NOMO-1 treated with DMSO at 0.1 percent for 48 hours (cell line): Measurements from ENCODE around the gene CDH26.

Source experiments
- DNase-seq: peaks from one replicate; lab custom pipeline; 2025; ENCODE audit not compliant: unreplicated experiment; lab: John Stamatoyannopoulos, UW

CDH26 gene

GRCh38 chr20:59977086-59977485 is 18.9 kb downstream of the CDH26 start:
- no peak for DNase-seq

- no peak for DNase-seq
These were observed 24.9 kb downstream of the CDH26 start for GRCh38 chr20:59983076-59983475.

- DNase-seq: peak; percentile 78
These were observed 26.3 kb downstream of the CDH26 start for GRCh38 chr20:59984541-59984940.

GRCh38 chr20:59985164-59985563 is 26.9 kb downstream of the CDH26 start:
- no peak for DNase-seq

- no peak for DNase-seq
These were observed 27.6 kb downstream of the CDH26 start for GRCh38 chr20:59985864-59986263.

GRCh38 chr20:59987135-59987534 is 28.9 kb downstream of the CDH26 start:
- DNase-seq: no peak

- no peak for DNase-seq
These were observed 29.9 kb downstream of the CDH26 start for GRCh38 chr20:59988141-59988540.

- DNase-seq: peak; percentile 45
These were observed 34.4 kb downstream of the CDH26 start for GRCh38 chr20:59992526-59993084.

- no peak for DNase-seq
These were observed 35.7 kb downstream of the CDH26 start for GRCh38 chr20:59993736-59994430.

- no peak for DNase-seq
These were observed 36.5 kb downstream of the CDH26 start for GRCh38 chr20:59994697-59995122.

- DNase-seq: no peak
These were observed 37.9 kb downstream of the CDH26 start for GRCh38 chr20:59996108-59996507.

GRCh38 chr20:59997896-59998295 is 39.7 kb downstream of the CDH26 start:
- DNase-seq: no peak

GRCh38 chr20:59999502-59999901 is 41.3 kb downstream of the CDH26 start:
- DNase-seq: no peak

- no peak for DNase-seq
These were observed 42.2 kb downstream of the CDH26 start for GRCh38 chr20:60000271-60001042.

GRCh38 chr20:60001108-60001507 is 42.9 kb downstream of the CDH26 start:
- DNase-seq: no peak

GRCh38 chr20:60003776-60004175 is 45.6 kb downstream of the CDH26 start:
- no peak for DNase-seq

- DNase-seq: no peak
These were observed 48.0 kb downstream of the CDH26 start for GRCh38 chr20:60006261-60006660.

- no peak for DNase-seq
These were observed 49.2 kb downstream of the CDH26 start for GRCh38 chr20:60007464-60007863.

- DNase-seq: peak; percentile 44
These were observed 50.0 kb downstream of the CDH26 start for GRCh38 chr20:60008130-60008808.

- DNase-seq: no peak
These were observed 51.1 kb downstream of the CDH26 start for GRCh38 chr20:60009318-60009717.

GRCh38 chr20:60009826-60010616 is 51.8 kb downstream of the CDH26 start:
- DNase-seq: no peak
